ENCODE results near the gene ZNF519.
"Not testable (repeated sequence)": the region's sequence is repeated elsewhere in the genome, so short reads cannot be mapped to it uniquely, and the experiment has no call there.

ZNF519 gene

DNA sequence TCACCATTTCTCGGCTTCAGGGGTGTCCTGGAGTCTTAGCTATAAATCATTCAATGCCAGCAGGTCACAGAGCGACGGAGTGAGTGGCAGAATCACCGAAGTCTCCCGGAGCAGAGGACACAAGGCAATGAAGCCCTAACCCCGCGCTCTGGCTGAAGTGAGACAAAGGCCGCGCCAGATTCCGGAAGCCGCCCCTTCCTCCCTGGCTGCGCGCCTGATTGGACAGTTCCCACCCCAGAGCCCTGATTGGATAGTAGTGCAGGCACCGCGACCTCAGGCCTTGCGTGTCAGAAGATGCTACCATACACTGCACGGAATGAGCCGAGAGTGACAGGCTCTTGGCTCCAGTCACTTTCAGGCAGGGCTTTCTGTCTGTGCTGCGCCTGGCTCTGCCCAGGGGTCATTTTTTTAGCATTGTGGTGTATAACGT, at the start of gene ZNF519:
TSS of gene ZNF519 (minus strand) at position 165 of the 430 bp plus-strand sequence. CDS start at position 7, 158 bp downstream.
- TF ChIP-seq POLR2A (IDR thresholded peaks at IDR 0.05; ENCODE audit: low read length): peak; percentile 46
- DNase-seq: peak; percentile 96 to 98

DNA sequence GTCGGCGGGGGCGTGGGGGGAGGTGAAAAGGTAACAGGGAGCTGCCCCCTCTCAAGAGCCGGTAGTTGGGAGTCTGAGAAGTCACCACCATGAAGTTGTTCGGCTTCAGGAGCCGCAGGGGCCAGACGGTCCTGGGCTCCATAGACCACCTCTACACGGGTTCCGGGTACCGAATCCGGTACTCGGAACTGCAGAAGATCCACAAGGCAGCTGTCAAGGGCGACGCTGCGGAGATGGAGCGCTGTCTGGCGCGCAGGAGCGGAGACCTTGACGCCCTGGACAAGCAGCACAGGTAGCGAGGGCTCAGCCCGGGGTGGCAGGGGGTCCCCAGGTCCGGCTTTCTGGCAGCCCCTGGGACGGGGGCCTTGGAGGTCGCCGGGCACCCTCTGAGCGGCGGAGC, 47.1 kb upstream of the ZNF519 start:
- no peak for DNase-seq
- TF ChIP-seq POLR2A (IDR thresholded peaks at IDR 0.05; ENCODE audit: low read length) (no peak), GATA1 (IDR thresholded peaks at IDR 0.05; ENCODE audit: low read depth, low read length) (no peak)

GRCh38 chr18:14178321-14179196, 46.3 kb upstream of the ZNF519 start:
- peak; percentile 65 to 70 for DNase-seq

GRCh38 chr18:14177540-14178320, 45.5 kb upstream of the ZNF519 start:
- DNase-seq: not testable (repeated sequence)

DNA sequence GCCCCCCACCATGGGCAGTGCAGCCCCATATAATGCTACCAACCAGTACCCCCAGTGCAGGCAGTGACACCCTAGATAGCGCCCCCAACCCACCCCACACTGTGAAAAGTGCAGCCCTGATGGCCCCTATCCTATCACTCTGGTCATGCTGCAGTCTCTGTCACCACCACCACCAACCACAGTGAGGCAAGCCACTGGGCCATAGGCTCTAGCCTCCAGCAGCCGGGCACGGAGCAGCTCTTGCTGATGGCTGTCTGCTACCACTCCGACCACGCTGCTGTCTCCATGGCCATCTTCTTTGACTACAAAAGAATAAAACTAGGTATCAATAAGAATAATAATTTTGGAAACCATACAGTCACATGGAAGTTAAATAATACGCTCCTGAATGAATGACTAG, 43.2 kb upstream of the ZNF519 start:
- DNase-seq: not testable (repeated sequence)

GRCh38 chr18:14174706-14175085, 42.5 kb upstream of the ZNF519 start:
- no peak for DNase-seq
- TF ChIP-seq GATA1 (IDR thresholded peaks at IDR 0.05; ENCODE audit: low read depth, low read length) (no peak), POLR2A (IDR thresholded peaks at IDR 0.05; ENCODE audit: low read length) (no peak)

DNA sequence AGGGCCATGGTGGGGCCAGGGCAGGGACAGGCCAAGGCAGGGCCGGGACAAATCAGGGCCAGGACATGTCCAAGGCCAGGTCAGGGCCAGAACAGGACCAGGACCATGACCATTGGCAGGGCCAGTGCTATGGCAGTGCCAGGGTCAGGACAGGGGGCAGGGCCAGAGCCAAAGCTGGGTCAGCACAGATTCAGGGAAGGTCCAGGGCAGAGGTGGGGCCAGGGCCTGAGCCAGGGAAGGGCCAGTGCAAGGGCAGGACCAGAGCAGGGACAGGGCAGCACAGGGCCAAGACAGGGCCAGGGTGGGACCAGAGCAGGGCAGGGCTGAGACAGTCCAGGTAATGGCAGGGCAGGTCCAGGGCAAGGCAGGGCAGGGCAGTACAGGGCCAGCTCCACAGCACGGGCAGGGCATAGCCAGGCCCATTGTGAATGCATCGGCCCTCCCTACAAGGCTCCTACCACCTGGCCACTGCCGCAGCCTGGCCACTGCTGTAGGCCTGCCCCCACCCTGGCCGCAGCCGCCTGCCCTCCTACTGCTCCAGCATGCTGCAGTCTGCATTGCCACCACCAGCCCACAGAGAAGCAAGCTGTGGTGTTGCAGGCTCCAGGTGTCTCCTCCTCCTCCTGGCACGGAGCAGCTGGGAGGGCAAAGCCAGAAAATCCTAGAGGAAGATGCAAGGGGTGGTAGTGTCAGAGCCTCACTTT, 41.9 kb upstream of the ZNF519 start:
- not testable (repeated sequence) for DNase-seq

DNA sequence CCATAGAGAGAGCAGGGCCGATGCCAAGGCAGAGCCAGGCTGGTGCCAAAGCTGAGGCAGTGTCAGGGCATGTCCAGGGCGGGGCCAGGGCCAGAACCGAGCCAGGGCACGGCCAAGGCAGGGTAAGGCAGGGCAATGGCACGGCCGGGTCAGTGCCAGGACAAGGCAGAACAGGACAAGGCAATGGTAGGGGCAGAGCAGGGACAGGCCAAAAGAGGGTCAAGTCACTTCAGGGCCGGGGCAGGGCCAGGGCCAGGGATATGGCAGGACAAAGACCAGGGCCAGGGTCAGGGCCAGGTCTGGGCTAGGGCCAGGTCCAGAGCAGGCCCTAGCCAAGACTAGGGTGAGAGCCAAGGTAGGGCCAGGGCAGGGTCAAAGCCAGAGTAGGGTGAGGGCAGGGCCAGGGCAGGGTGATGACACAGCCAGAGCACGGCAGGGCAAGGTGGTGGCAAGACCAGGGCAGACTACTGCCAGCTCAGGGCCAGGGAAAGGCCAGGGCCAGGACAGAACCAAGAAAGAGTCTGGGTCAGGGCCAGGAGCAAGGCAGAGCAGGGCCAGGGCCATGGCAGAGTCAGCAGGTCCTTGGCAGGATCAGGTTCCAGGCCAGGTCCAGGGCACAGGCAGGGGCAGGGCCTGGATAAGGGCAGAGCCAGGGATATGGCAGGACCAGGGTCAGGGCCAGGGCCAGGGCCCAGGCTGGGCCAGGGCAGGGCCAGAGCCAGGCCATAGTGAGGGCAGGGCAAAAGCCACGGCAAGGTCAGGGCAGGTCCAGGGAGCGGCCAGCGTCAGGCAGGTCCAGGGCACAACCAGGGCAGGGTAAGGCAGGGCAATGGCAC, 41.1 kb upstream of the ZNF519 start:
- not testable (repeated sequence) for DNase-seq

DNA sequence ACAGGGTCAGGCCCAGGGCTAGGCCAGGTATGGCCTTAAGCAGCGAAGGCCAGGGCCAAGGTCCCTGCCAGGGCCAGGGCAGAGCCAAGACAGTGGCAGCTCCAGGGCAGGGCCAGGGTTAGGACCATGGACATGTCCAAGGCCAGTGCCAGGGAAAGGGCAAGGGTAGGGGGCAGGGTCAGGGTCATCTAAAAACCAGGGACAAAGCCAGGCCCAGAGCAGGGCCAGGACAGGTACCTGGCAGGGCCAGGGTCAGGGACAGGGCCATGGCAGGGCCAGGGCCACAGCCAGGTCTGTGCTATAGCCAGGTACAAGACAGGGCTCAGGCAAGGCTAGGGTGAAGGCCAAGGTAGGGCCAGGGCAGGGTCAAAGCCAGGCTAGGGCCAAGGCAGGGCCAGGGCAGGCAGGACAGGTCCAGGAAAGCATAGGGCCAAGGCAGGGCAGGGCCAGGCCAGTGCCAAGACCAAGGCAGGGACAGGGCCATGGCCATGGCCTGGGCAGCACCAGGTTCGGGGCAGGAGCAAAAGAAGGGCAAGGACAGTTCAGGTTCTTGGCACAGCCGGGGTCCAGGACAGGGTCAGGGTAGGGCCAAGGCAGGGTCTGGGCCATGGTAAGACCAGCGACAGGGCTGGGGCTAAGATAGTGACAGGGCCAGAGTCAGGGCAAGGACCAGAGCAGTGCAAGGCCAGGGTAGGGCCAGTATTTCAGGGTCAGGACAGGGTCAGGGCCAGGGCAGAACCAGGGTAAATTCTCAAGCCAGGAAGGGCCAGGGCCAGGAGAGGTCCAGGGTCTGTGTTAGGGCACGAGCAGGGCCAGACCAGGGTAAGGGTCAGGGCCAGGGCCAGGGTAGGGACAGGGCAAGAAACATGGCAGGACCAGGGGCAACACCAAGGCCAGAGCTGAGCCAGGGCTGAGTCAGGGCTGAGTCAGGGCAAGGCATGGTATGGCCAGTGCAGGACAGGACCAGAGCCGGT, 40.2 kb upstream of the ZNF519 start:
- DNase-seq: not testable (repeated sequence)

GRCh38 chr18:14171301-14172141, 39.3 kb upstream of the ZNF519 start:
- not testable (repeated sequence) for DNase-seq

- not testable (repeated sequence) for DNase-seq
Measured at GRCh38 chr18:14170367-14171036, 38.3 kb upstream of the ZNF519 start.

DNA sequence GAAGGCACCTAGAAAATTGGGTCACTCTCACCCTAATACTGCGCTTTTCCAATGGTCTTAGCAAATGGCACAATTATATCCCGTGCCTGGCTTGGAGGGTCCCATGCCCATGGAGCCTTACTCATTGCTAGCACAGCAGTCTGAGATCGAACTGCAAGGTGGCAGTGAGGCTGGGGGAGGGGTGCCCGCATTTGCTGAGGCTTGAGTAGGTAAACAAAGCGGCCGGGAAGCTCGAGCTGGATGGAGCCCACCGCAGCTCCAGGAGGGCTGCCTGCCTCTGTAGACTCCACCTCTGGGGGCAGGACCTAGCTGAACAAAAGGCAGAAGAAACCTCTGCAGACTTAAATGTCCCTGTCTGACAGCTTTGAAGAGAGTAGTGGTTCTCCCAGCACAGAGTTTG, 30.7 kb upstream of the ZNF519 start:
- not testable (repeated sequence) for DNase-seq

GRCh38 chr18:14151564-14152113, 19.4 kb upstream of the ZNF519 start:
- not testable (repeated sequence) for DNase-seq

- DNase-seq: not testable (repeated sequence)
Measured at GRCh38 chr18:14150766-14151165, 18.5 kb upstream of the ZNF519 start.

- DNase-seq: not testable (repeated sequence)
Measured at GRCh38 chr18:14149916-14150420, 17.7 kb upstream of the ZNF519 start.

GRCh38 chr18:14149121-14149850, 17.1 kb upstream of the ZNF519 start:
- DNase-seq: not testable (repeated sequence)
